GM19025 (cell line): ENCODE measurements around the gene CKAP2L.

ENCODE experiments used
- ATAC-seq: cut with Tn5 transposase; IDR thresholded peaks from one replicate; pipeline ENCODE4 v1.9.1; 2021; ENCODE audit warnings: mild to moderate bottlenecking, low read depth, moderate library complexity; ENCODE audit not compliant: unreplicated experiment

CKAP2L gene

GRCh38 chr2:112688086-112688880, 76.1 kb downstream of the CKAP2L start:
- no peak for ATAC-seq

DNA sequence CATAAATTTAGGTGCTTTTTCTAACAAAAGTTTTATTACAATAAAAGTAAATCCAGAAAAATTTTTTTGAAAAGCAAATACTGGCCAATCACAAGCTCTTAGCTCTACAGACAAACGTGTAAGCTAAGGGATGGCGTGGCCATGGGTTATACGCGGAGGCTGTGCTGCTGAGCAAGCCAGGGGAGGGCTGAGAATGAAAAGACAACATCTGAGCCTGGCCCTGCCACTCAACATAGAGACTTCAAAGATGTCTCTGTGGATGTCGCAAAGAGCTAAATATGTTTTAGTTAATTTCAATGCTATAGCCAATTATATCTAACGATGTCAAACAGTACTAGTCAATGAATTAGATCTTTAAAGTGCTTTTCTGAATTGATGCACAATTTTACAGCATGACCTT, 76.9 kb downstream of the CKAP2L start:
- no peak for ATAC-seq
